Endothelial cell of umbilical vein (primary cell): Measurements from ENCODE around the gene LNPEP. TPM values are rescaled to one million over a fixed set of nuclear protein-coding genes. Genes with fewer than 3 reads are reported as not detected.

Experiments used
- BruUV-seq: library from RNA; stranded (reverse); fragments of 400-500 nt; replicated peaks from 2 replicates; lab custom pipeline; 2021; lab: Mats Ljungman, UMichigan
- CTCF ChIA-PET: fragments of 300-600, 350-600 bp; sonication (Branson Sonifier 250); formaldehyde crosslinking; loops from one replicate; lab custom pipeline; 2021; ENCODE audit warnings: antibody characterized with exemption, inconsistent platforms; lab: Charles Lee
- POLR2A ChIA-PET: fragments of 300-600, 350-600 bp; sonication (Branson Sonifier 250); formaldehyde crosslinking; loops from one replicate; lab custom pipeline; 2021; ENCODE audit warnings: antibody characterized with exemption, inconsistent platforms; lab: Charles Lee
- DNase-seq: peaks from one replicate; pipeline ENCODE4 v3.0.0-alpha.2; 2011; ENCODE audit warnings: low read depth, low spot score
- FAIRE-seq: peaks from 2 replicates; lab custom pipeline; 2011; peaks lifted over from hg19 to GRCh38; lab: Jason Lieb, UNC
- H2AFZ ChIP-seq: 2 replicates; pipeline ENCODE4 v1.6.0; 2012; ENCODE audit warnings: low read depth, low read length, control low read depth, inconsistent platforms
- H3K27ac ChIP-seq: 2 replicates; pipeline ENCODE4 v1.5.1; 2011; ENCODE audit warnings: low read depth, mild to moderate bottlenecking, control low read depth, low read length, moderate library complexity; ENCODE audit not compliant: insufficient read depth
- H3K27me3 ChIP-seq, 2 experiments: 2 replicates each; pipeline versions ENCODE4 v1.6.0 to v1.6.1; 2011; ENCODE audit warnings: low read length in 2 of 2, mixed read lengths in 1 of 2; ENCODE audit not compliant: control insufficient read depth in 2 of 2, insufficient read depth in 2 of 2
- H3K36me3 ChIP-seq, 2 experiments: 2 replicates in 1 of 2; 3 replicates in 1 of 2; pipeline ENCODE4 v1.5.1; 2011; ENCODE audit warnings: low read length in 2 of 2, mild to moderate bottlenecking in 1 of 2, moderate library complexity in 1 of 2; ENCODE audit not compliant: control insufficient read depth in 2 of 2, insufficient read depth in 2 of 2; ENCODE audit errors: extremely low read depth in 1 of 2
- H3K4me1 ChIP-seq: 3 replicates; pipeline ENCODE4 v1.5.1; 2011; ENCODE audit warnings: mild to moderate bottlenecking, low read length; ENCODE audit not compliant: control insufficient read depth, insufficient read depth; ENCODE audit errors: extremely low read depth
- H3K4me2 ChIP-seq: 2 replicates; pipeline ENCODE4 v1.6.1; 2011; ENCODE audit warnings: low read length, control low read depth, mixed read lengths; ENCODE audit not compliant: insufficient read depth
- H3K4me3 ChIP-seq, 3 experiments: fragments of 200-600 bp in 1 of 3; sonication (generic), shearing (Covaris generic) in 1 of 3; replicated peaks in 1 of 3; 2 replicates each; pipeline ENCODE4 v1.5.1; 2011 to 2016; ENCODE audit warnings: control low read depth in 3 of 3, low read length in 3 of 3, mild to moderate bottlenecking in 2 of 3, inconsistent platforms in 1 of 3, low read depth in 1 of 3, moderate library complexity in 1 of 3; ENCODE audit not compliant: insufficient read depth in 1 of 3
- H3K79me2 ChIP-seq: 2 replicates; pipeline ENCODE4 v1.6.0; 2012; ENCODE audit warnings: low read length, inconsistent platforms; ENCODE audit not compliant: control insufficient read depth, insufficient read depth
- H3K9ac ChIP-seq: replicated peaks from 2 replicates; pipeline ENCODE3; 2011; ENCODE audit warnings: low read length, control low read depth; ENCODE audit not compliant: insufficient read depth; ENCODE audit errors: extremely low read depth
- H3K9me1 ChIP-seq: replicated peaks from 3 replicates; pipeline ENCODE4 v1.6.0; 2011; ENCODE audit warnings: mild to moderate bottlenecking, low read length; ENCODE audit not compliant: control insufficient read depth, insufficient read depth; ENCODE audit errors: extremely low read depth
- H3K9me3 ChIP-seq: replicated peaks from 2 replicates; pipeline ENCODE4 v1.5.1; 2012; ENCODE audit warnings: low read length, inconsistent platforms; ENCODE audit not compliant: control insufficient read depth, insufficient read depth
- H4K20me1 ChIP-seq: replicated peaks from 2 replicates; pipeline ENCODE3; 2011; ENCODE audit warnings: mild to moderate bottlenecking, low read length; ENCODE audit not compliant: control insufficient read depth, insufficient read depth; ENCODE audit errors: extremely low read depth
- EZH2 ChIP-seq: IDR thresholded peaks from 2 replicates; pipeline ENCODE4 v1.6.1; 2012; ENCODE audit warnings: borderline replicate concordance, low read depth, mild to moderate bottlenecking, moderate library complexity, low read length, inconsistent platforms; ENCODE audit not compliant: severe bottlenecking
- FOS ChIP-seq: IDR thresholded peaks from 2 replicates; pipeline ENCODE4 v1.6.1; 2011; ENCODE audit warnings: mild to moderate bottlenecking, low read length, moderate library complexity, borderline replicate concordance; ENCODE audit not compliant: insufficient read depth
- GATA2 ChIP-seq: IDR thresholded peaks from 2 replicates; pipeline ENCODE4 v1.7.0; 2011; ENCODE audit warnings: low read depth, mild to moderate bottlenecking, moderate library complexity, mixed read lengths, low read length; ENCODE audit not compliant: insufficient read length, insufficient read depth
- JUN ChIP-seq: IDR thresholded peaks from 2 replicates; pipeline ENCODE4 v1.6.1; 2011; ENCODE audit warnings: borderline replicate concordance, low read depth; ENCODE audit not compliant: insufficient read length, insufficient read depth
- MAX ChIP-seq: IDR thresholded peaks from 2 replicates; pipeline ENCODE4 v1.6.1; 2011; ENCODE audit not compliant: insufficient read depth, insufficient read length
- MYC ChIP-seq: IDR thresholded peaks from one replicate; pipeline ENCODE4 v1.6.1; 2011; ENCODE audit warnings: mild to moderate bottlenecking, low read depth, low read length
- POLR2A ChIP-seq: IDR thresholded peaks from 2 replicates; pipeline ENCODE4 v1.6.1; 2012; ENCODE audit warnings: low read depth, mild to moderate bottlenecking, control low read depth, low read length
- POLR2AphosphoS5 ChIP-seq: IDR thresholded peaks from 2 replicates; pipeline ENCODE4 v1.6.1; 2012; ENCODE audit warnings: low read depth, mild to moderate bottlenecking, control low read depth, low read length, moderate library complexity; ENCODE audit not compliant: insufficient read depth
- dilution Hi-C: fragments of 300-500 bp; cut with MboI; formaldehyde crosslinking; loops from one replicate; pipeline ENCODE4 v1.15.0; 2019; ENCODE audit warnings: low sequenced_read_pairs; ENCODE audit not compliant: extremely low pct_ligation_motif_present
- intact Hi-C: fragments of 100-400 bp; cut with micrococcal nuclease; formaldehyde crosslinking; loops from one replicate; pipeline ENCODE4 v1.10.0; 2022
- polyA plus RNA-seq, 4 experiments: library from polyadenylated mRNA; depleted of rRNA in 3 of 4; stranded (reverse) in 3 of 4; unstranded in 1 of 4; fragments of >200 nt; gene quantifications; 2 replicates each; pipeline versions ENCODE4 v1.2.1 to v1.2.3, GENCODE V29; 2011 to 2012; ENCODE audit warnings: missing spikeins in 1 of 4
- total RNA-seq: library from RNA; stranded (reverse); gene quantifications from 2 replicates; pipeline ENCODE4 v1.2.3, GENCODE V29; 2021

LNPEP gene
- total and polyA plus RNA-seq, 2 donors (not counting 3 experiments of a cell fraction or from before 2014, with no cell fraction given), result 7.0 to 23.5 TPM

GRCh38 chr5:96903300-96903699 lies 32.6 kb upstream of the LNPEP start:
- ChIA-PET POLR2A (no interaction called here), CTCF (interaction anchor here (2.5 kb wide), 1 partner anchor 34 kb away, joined by 24 read pairs; no protein-coding TSS in a partner anchor)
- FAIRE-seq (no peak), DNase-seq (no peak)
- Histone ChIP-seq H4K20me1 (no peaks in the 10 kb centered on the region), H3K27me3 (no peaks in the 10 kb centered on the region), H2AFZ (no peak overlapping the region), H3K4me1 (no peaks in the 10 kb centered on the region), H3K79me2 (no peaks in the 10 kb centered on the region), H3K9ac (no peak overlapping the region), H3K9me3 (no peaks in the 10 kb centered on the region), H3K4me2 (no peak overlapping the region), H3K36me3 (peaks cover 2 to 5% of the 10 kb centered on the region in 2 experiments), H3K9me1 (no peaks in the 10 kb centered on the region), H3K27ac (no peak overlapping the region), H3K4me3 (no peak overlapping the region)
- dilution Hi-C loops (no loop called here), intact Hi-C loops (no loop called here)
- no peak for TF ChIP-seq JUN
- no peak for TF ChIP-seq MAX
- no peak for TF ChIP-seq POLR2AphosphoS5
- BruUV-seq, result no TSS peak

- peaks cover 2 to 10% of the 10 kb centered on the region in 2 experiments for H3K36me3 ChIP-seq
- BruUV-seq, result no TSS peak
- no peaks in the 10 kb centered on the region for H3K79me2 ChIP-seq
- no peaks in the 10 kb centered on the region for H3K9me1 ChIP-seq
- H3K4me3 ChIP-seq, result no peak overlapping the region
- no peak for DNase-seq
- H3K27ac ChIP-seq, result no peak overlapping the region
- FAIRE-seq, result no peak
- H3K9me3 ChIP-seq, result no peaks in the 10 kb centered on the region
- no peaks in the 10 kb centered on the region for H3K27me3 ChIP-seq
- dilution Hi-C loops (no loop called here), intact Hi-C loops (no loop called here)
- no peak overlapping the region for H2AFZ ChIP-seq
- no peaks in the 10 kb centered on the region for H3K4me1 ChIP-seq
- H3K4me2 ChIP-seq, result no peak overlapping the region
- H3K9ac ChIP-seq, result no peak overlapping the region
- CTCF ChIA-PET, result interaction anchor here (1.1 to 2.5 kb wide), 5 partner anchors 8 to 110 kb away, joined by 3 to 24 read pairs (median 3); no protein-coding TSS in a partner anchor
- TF ChIP-seq EZH2 (no peak), POLR2A (no peak), FOS (no peak), MYC (no peak), JUN (no peak), GATA2 (no peak)
- H4K20me1 ChIP-seq, result no peaks in the 10 kb centered on the region
- POLR2A ChIA-PET, result interaction anchor here (0.6 kb wide), 1 partner anchor 9 kb away, joined by 4 read pairs; no protein-coding TSS in a partner anchor
These were observed 31.6 kb upstream of the LNPEP start for GRCh38 chr5:96904054-96904931.
